SK-N-MC (cell line): ENCODE data around the gene ZNF410.
A peak's percentile ranks its signal among the peaks of the same experiment; 100 is the strongest.
"Not testable (repeated sequence)": the region's sequence is repeated elsewhere in the genome, so short reads cannot be mapped to it uniquely, and the experiment has no call there.

Experiments used
- DNase-seq: peaks from one replicate; pipeline ENCODE4 v3.0.0-alpha.2; 2011; ENCODE audit warnings: low read depth, low spot score
- H3K27ac ChIP-seq: fragments of 200-600 bp; sonication (generic); 2 replicates; pipeline ENCODE4 v1.5.1; 2016; ENCODE audit warnings: mixed run types
- H3K36me3 ChIP-seq: fragments of 200-600 bp; sonication (generic); 2 replicates; pipeline ENCODE4 v1.6.1; 2017; ENCODE audit warnings: antibody characterized with exemption, low read length, mixed read lengths; ENCODE audit not compliant: insufficient read depth
- H3K4me3 ChIP-seq: fragments of 200-600 bp; sonication (generic); 2 replicates; pipeline ENCODE4 v1.5.1; 2016
- H3K9ac ChIP-seq: fragments of 200-600 bp; sonication (generic); 2 replicates; pipeline ENCODE4 v1.8.0; 2017; ENCODE audit warnings: mixed run types, mixed read lengths; ENCODE audit not compliant: insufficient read length
- H3K9me3 ChIP-seq: fragments of 200-600 bp; sonication (generic); 2 replicates; pipeline ENCODE4 v1.6.1; 2017; ENCODE audit warnings: low read depth, mild to moderate bottlenecking, antibody characterized with exemption, low read length, moderate library complexity, mixed read lengths
- EZH2 ChIP-seq: fragments of 200-600 bp; sonication (generic); IDR thresholded peaks from one replicate; pipeline ENCODE4 v1.6.1; 2017; ENCODE audit warnings: antibody characterized with exemption
- FOXP2 ChIP-seq: optimal IDR thresholded peaks from 2 replicates; pipeline ENCODE3; 2011; ENCODE audit warnings: mild to moderate bottlenecking, moderate library complexity; ENCODE audit not compliant: insufficient read depth; ENCODE audit errors: extremely low read length, control extremely low read depth
- POLR2AphosphoS5 ChIP-seq: IDR thresholded peaks from 2 replicates; pipeline ENCODE4 v1.6.1; 2012; ENCODE audit warnings: mild to moderate bottlenecking, low read depth, low read length, borderline replicate concordance

ZNF410 gene, protein sequence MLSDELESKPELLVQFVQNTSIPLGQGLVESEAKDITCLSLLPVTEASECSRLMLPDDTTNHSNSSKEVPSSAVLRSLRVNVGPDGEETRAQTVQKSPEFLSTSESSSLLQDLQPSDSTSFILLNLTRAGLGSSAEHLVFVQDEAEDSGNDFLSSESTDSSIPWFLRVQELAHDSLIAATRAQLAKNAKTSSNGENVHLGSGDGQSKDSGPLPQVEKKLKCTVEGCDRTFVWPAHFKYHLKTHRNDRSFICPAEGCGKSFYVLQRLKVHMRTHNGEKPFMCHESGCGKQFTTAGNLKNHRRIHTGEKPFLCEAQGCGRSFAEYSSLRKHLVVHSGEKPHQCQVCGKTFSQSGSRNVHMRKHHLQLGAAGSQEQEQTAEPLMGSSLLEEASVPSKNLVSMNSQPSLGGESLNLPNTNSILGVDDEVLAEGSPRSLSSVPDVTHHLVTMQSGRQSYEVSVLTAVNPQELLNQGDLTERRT

GRCh38 chr14:73886449-73887317 lies at the start of gene ZNF410:
ZNF410 (plus strand) TSS chr14:73886859; CDS start chr14:73892176, 5,317 bp downstream.
- TF ChIP-seq FOXP2 (peak; percentile 63), POLR2AphosphoS5 (peak; percentile 93), EZH2 (no peak)
- H3K4me3 ChIP-seq: peak within 1 kb of the TSS; percentile 81
- no peaks in the 10 kb centered on the region for H3K9me3 ChIP-seq
- H3K9ac ChIP-seq: peak within 1 kb of the TSS; percentile 96
- 0 out of 2 replicates have a peak, but pooled peaks cover 7% of the 10 kb centered on the region for H3K36me3 ChIP-seq
- peak; percentile 40 for DNase-seq
- peak within 1 kb of the TSS; percentile 72 for H3K27ac ChIP-seq

DNA sequence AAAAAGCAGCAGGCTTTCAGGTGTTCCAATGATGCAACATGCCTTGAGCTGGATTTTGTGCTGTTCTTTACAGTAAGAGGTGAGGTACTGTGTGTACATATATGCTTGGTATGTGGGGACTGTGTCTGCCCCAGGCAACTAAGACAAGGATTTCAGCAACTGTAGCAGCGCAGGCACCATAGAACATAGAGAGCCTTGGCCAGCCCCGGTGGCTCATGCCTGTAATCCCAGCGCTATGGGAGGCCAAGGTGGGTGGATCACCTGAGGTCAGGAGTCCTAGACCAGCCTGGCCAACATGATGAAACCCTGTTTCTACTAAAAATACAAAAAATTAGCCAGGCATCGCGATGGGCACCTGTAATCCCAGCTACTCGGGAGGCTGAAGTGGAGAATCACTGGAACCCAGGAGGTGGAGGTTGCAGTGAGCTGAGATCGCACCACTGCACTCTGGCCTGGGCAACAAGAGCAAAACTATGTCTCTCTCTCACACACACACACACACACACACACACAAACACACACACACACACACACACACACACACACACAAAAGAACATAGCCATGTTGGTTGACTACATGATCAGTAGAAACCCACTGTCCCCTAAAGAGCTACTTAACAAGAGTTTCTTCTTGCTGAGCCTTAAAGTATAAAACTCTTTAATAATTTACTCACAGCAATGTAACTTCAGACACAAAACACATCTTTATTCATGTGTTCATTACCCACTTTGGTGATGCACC lies 48.2 kb upstream of the ZNF410 start:
- not testable (repeated sequence) for DNase-seq, H3K9me3 ChIP-seq, H3K36me3 ChIP-seq, H3K9ac ChIP-seq, H3K4me3 ChIP-seq
- H3K27ac ChIP-seq: peak overlapping the region; percentile 36; the same call in 1 of the 2 replicates

DNA sequence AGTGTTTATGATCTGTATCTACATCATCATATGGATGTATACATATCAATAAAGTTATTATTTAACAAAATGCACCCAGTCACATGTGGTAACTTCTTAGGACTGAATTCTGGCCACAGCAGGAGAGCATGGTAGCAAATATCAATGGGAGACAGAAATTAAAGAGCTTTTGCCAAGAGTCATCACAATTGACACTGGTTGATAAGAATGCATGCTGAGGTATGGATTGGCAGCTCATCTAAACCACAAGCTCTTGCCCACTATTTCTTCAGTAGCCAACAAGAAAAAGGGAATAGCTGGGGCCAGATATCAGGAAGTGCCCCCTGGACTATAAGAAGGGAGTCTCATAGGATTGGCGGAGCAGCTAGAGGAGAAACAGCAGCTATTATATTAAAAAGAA lies 44.5 kb upstream of the ZNF410 start:
- Histone ChIP-seq H3K4me3 (no peak overlapping the region), H3K27ac (no peak overlapping the region), H3K9ac (no peak overlapping the region), H3K9me3 (peaks cover 4% of the 10 kb centered on the region; the same call in 1 of the 2 replicates), H3K36me3 (no peaks in the 10 kb centered on the region)
- TF ChIP-seq POLR2AphosphoS5 (no peak), EZH2 (no peak), FOXP2 (no peak)
- DNase-seq: no peak

DNA sequence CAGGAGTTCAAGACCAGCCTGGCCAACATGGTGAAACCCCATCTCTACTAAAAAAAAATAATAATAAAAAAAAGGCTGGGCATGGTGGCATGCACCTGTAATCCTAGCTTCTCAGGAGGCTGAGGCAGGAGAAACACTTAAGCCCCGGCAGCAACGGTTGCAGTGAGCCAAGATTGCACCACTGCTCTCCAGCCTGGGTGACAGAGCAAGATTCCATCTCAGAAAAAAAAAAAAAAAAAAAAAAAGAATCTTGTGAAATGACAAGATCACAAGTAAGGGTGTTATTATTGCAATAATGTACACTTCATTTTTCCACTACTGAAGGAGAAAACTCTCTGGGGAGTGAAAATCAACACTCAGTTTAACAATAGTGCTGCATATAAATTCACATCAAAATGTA lies 43.8 kb upstream of the ZNF410 start:
- H3K9ac ChIP-seq: no peak overlapping the region
- no peak overlapping the region for H3K4me3 ChIP-seq
- H3K36me3 ChIP-seq: no peaks in the 10 kb centered on the region
- no peak overlapping the region for H3K27ac ChIP-seq
- TF ChIP-seq POLR2AphosphoS5 (no peak), FOXP2 (no peak), EZH2 (no peak)
- H3K9me3 ChIP-seq: peaks cover 4% of the 10 kb centered on the region; the same call in 1 of the 2 replicates
- no peak for DNase-seq

DNA sequence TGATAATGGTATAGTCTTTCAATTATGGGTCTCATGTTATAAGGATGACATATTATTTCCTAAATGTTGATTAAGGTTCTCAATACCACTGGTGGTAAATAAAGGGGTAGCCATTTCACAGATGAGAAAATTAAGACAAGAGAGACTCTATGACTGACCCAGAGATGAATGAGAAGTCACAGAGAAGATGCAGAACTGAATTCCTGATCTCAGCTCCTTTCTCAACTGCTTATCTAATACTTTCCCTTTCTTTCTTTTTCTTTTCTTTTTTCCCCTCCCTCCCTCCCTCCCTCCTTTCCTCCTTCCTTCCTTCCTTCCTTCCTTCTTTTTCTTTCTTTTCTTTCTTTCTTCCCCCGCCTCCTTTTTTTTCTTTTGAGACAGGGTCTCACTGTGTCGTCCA lies 43.4 kb upstream of the ZNF410 start:
- no peaks in the 10 kb centered on the region for H3K36me3 ChIP-seq
- H3K4me3 ChIP-seq: no peak overlapping the region
- no peak overlapping the region for H3K9ac ChIP-seq
- no peak for DNase-seq
- peaks cover 4% of the 10 kb centered on the region; the same call in 1 of the 2 replicates for H3K9me3 ChIP-seq
- H3K27ac ChIP-seq: no peak overlapping the region
- TF ChIP-seq EZH2 (no peak), POLR2AphosphoS5 (no peak), FOXP2 (no peak)

GRCh38 chr14:73846947-73847346 lies 39.7 kb upstream of the ZNF410 start:
- H3K9ac ChIP-seq: peak overlapping the region; percentile 17
- TF ChIP-seq FOXP2: no peak
- TF ChIP-seq POLR2AphosphoS5: no peak
- TF ChIP-seq EZH2: no peak
- no peaks in the 10 kb centered on the region for H3K36me3 ChIP-seq
- no peak overlapping the region for H3K4me3 ChIP-seq
- peak overlapping the region; percentile 83 for H3K27ac ChIP-seq
- peaks cover 4% of the 10 kb centered on the region; the same call in 1 of the 2 replicates for H3K9me3 ChIP-seq
- DNase-seq: no peak

DNA sequence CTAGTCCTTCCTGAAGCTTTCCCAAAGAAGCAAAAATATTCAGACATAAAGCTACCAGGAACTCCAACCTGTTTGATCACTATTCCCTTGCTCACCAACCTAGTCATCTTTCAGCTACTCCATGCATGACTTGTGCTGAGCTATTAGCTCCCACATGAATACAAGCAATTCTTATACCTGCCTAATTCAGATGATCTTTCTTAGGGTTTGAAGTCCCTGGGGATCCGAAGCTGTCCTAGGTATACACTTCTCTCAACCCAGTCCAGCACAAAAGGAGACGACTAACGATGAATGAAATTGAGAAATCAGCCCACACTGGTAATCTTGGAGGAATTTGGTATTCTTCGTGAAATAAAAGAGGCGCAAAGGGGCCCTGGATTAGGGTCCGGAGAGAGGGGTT lies 35.7 kb upstream of the ZNF410 start:
- peak overlapping the region; percentile 99 for H3K9ac ChIP-seq
- TF ChIP-seq POLR2AphosphoS5 (no peak), FOXP2 (no peak), EZH2 (no peak)
- H3K36me3 ChIP-seq: no peaks in the 10 kb centered on the region
- peak overlapping the region; percentile 74 for H3K27ac ChIP-seq
- H3K4me3 ChIP-seq: peak overlapping the region; percentile 98
- H3K9me3 ChIP-seq: peaks cover 2% of the 10 kb centered on the region; the same call in 1 of the 2 replicates
- no peak for DNase-seq
